ENCODE data around the gene HS6ST1.

- TF ChIP-seq CTCF (IDR thresholded peaks at IDR 0.05) (no peak), POLR2A (IDR thresholded peaks at IDR 0.05) (no peak)
Measured at GRCh38 chr2:128304330-128304714, 14.3 kb downstream of the HS6ST1 start.

Measured in adrenal gland (tissue), 5 donors.